HS-27A (cell line): ENCODE measurements around the gene CLRN3.

Experiments
- DNase-seq: peaks from one replicate; pipeline ENCODE4 v3.0.0-alpha.2; 2012; ENCODE audit warnings: low read depth, missing footprints

CLRN3 gene

DNA sequence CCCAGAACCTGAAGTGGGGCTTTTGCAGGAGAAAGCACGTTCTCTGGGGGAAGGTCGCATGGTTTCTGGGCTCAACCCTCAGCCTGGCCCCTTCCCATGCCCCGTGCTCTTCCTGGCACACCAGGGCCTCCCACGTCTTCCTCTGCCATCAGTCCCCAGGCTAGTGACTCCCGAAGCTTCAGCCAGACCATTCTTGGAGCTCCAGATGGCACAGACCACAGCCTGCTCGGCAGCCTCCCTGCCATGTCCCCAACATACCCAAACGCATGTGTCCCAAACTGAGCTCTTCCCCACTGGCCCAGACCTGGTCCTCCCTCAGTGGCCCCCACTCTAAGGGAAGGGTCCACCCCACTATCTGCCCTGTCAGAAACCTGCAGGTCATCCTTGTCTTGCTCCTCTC lies 47.0 kb downstream of the CLRN3 start:
- no peak for DNase-seq

DNA sequence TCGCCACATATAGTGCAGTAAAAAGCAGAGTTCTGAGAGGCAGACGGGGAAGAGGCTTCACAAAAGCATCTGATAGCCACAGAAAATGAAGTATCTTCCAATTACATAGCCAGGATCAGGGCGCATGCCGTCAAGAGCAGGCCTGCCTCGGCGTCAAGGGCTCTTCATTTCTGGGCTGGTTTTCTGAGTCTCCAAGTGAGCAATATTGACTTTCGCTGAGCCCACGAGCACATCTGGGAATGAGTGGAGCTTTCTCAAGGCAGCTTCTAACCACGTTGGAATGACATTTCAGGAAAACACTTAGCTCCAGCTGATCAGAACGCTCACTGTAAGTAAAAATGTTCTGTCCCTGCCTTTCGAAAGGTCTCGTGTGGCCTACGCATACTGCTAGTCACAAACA lies 51.9 kb downstream of the CLRN3 start:
- DNase-seq, result no peak

DNA sequence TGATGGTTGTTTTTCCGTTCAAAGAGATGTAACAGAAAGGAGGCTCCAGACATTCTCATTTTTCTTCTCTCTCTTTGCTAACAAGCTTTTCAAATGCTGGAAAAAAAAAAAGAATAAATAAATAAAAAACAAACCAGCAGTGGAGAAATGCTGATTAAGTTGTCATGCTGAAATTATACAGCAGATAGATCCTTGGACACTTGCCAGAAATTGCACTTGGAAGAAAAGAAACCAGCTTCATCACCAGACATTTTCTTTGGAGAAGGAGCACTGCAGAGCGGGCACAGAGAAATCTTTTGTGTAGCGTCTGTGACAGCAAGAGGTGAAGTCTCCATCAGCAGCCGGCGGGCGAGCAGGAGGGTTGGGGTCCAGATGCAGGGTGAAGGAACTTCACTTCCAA lies 55.8 kb downstream of the CLRN3 start:
- no peak for DNase-seq

DNA sequence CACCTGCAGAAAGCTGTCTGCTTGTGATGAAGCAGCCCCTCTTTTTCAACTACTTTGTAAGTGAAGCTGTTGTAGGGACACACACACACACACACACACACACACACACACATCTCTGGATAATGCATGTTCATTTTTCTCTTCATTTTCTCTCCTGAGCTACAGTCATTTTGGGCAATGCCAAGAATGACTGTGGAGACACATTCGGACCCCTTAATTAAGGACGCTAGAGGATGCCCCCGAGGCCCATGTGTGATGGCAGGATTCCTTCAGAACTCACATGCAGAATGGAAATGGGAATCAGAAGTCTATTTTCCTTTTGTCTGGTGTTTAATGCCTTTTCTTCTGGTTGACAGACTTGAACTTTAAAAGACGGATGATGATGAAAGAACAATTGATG lies 56.6 kb downstream of the CLRN3 start:
- DNase-seq, result no peak

DNA sequence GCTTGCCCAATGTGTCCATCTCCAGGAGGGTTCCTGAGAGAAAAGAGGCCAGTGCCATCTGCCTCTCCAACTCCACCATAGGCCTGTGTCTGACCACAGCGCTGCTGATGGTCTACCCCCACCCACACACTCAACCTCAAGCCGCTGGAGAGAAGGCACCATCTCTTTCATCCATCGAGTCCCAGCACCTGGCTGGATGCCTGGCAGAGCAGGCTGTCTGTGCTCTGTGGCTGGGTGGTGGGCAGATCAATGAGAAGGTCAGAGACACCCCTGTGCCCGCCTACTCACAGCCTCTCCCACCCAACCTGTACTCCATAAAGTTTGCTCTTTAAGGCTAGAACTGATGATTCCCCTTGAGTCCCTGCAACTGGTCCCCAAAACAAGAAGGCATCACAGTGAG lies 58.0 kb downstream of the CLRN3 start:
- no peak for DNase-seq

DNA sequence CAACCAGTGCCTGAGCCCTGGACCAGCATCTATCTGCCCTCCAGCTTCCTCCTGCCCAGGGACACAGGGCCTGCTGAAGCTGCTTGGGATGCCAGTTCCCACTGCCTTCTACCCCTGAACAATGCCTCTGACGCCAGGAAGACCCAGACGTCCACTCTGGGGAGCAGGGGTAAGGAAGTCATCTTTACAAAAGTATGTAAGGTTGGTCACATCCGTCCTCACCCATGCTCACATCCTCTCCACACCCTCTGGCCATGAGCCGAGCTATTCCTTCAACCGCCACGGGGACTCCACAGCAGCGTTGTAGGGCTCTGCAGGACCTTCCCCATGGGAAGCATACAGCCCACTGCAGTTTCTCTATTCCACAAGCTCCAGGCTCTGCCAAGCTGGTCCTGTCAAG lies 58.5 kb downstream of the CLRN3 start:
- DNase-seq, result no peak

DNA sequence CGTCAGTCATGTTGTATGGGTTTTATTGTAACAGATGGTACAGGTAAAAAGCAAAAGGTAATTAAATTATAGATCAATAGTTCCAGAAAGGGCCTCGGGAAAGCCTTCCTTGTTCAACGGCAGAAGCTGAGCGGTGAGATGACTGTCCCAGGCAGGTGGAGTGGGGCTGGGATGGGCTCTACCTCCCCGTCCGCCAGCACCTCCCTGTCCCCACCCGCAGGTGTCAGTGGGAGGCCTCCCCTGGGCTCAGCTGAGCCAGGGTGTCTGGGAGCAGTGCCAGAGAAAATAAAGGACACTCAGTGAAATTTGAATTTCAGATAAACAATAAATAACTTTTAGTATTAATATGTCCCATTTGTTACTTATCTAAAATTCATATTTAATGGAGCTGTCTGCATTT lies 58.9 kb downstream of the CLRN3 start:
- DNase-seq, result no peak

DNA sequence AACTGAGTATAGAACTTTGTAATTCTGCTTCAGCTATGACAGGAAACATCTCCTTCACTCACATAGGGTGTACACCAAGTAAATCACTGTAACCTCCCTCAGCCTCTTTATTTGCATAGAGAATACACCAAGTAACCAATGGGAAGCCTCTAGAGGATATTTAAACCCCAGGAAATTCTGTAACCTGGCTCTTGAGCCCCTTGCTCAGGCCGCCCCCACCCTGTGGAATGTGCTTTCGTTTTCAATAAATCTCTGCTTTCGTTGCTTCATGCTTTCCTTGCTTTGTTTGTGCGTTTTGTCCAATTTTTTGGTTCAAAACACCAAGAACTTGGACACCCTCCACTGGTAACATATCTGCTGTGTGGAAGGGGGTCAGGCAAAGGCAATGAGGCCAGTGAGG lies 60.2 kb downstream of the CLRN3 start:
- DNase-seq, result no peak

DNA sequence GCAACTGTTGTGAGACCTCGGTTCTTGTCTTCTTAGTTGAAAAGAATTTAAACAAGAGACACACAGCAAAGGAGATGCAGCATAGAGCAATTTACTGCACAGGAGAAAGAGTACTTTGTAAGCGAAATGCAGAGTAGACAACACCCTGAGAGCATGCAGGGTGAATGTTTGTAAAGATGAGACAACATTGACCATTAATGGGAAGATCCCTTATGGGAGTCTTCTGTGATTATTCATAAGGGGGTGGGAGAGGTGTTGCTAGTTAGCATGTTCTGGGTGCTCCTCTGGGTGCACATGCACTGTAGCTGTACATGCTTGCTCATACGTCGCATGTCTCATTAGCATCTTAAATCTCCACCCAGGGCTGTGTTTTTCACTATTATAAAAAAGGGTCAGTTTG lies 62.3 kb downstream of the CLRN3 start:
- no peak for DNase-seq
